ENCODE measurements around the gene TTYH3.
"Not testable (repeated sequence)": the region's sequence is repeated elsewhere in the genome, so short reads cannot be mapped to it uniquely, and the experiment has no call there.

TTYH3 gene

DNA sequence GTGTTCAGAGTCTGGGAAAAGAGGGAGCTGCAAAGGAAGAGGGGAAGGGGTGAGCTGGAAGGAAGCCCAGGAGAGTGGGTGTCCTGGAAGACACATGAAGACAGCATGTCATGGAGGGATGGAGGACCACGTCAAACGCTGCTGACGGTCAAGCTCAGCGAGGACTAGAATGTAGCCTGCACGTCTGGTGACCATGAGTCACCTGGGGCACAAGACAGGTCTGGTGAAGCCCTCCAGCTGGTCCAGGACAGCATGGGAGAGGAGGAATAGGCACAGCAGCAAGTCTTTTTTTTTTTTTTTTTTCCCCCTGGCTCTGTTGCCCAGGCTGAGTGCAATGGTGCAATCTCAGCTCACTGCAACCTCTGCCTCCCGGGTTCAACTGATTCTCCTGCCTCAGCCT lies 36.6 kb downstream of the TTYH3 start:
- DNase-seq: no peak

DNA sequence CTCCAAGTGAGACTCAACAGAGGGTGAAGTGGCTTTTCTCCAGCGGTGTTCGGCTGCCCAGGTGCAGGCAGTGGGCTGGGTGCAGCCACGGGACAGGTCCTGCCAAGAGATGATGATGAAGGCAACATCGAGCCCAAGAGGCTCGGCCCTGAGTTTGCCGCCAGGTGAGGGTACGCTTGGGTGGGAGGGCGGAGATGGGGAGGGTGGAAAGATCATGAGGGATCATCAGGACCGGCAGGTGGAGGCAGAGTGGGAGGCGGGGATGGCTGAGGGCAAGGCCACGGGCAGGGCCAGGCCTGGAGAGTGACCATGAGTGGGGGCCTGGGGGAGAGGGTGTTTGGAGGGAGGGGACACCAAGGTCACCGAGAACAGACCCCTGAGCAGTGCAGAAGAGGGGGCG lies 38.4 kb downstream of the TTYH3 start:
- DNase-seq: no peak

- peak; percentile 48 for DNase-seq
These were observed 39.1 kb downstream of the TTYH3 start for GRCh38 chr7:2670720-2671391.

DNA sequence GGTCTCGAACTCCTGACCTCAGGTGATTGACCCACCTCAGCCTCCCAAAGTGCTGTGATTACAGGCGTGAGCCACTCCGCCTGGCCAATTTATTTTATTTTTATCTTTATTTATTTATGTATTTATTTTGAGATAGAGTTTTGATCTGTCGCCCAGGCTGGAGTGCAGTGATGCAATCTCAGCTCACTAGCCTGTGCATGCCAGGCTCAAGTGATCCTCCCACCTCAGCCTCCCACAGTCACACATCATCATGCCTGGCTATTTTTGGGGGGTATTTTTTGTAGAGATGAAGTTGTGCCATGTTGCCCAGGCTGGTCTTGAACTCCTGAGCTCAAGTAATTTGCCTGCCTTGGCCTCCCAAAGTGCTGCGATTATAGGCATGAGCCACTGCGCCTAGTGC lies 41.4 kb downstream of the TTYH3 start:
- not testable (repeated sequence) for DNase-seq

DNA sequence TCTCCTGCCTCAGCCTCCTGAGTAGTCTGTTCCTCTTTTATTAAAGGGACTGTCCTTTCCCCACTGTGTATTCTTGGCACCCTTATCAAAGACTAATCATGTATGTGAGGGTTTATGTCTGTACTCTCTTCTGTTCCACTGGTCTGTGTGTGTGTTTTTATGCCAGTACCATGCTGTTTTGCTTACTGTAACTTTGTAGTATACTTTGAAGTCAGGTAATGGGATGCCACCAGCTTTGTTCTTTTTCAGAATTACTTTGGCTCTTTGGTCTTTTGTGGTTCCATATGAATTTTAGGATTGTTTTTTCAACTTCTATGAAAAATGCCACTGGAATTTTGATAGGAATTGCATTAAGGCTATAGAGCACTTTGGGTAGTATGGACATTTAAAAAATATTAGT lies 42.1 kb downstream of the TTYH3 start:
- no peak for DNase-seq

DNA sequence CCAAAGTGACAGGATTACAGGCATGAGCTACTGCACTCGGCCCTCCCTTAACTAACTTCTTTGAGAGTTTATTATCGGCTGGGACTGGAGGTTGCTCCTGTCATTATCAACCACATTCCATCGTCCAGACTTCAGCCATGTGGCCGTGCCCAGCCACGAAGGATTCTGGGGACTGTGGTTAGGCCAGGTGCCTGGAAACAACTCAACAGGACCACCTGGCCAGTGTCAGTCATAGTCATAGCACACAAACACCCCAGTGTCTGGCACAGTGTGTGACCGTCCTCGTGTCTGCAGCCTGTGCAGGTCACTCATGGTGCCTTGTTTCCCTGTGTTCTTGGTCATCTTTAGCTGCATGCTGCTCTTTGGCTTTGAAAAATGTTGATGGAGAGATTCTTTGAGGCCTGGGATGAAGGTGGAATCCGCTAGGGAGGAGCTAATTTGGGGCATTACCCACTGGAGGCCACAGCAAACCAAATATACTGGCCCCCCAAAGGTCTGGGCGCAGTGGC lies 43.5 kb downstream of the TTYH3 start:
- no peak for DNase-seq

DNA sequence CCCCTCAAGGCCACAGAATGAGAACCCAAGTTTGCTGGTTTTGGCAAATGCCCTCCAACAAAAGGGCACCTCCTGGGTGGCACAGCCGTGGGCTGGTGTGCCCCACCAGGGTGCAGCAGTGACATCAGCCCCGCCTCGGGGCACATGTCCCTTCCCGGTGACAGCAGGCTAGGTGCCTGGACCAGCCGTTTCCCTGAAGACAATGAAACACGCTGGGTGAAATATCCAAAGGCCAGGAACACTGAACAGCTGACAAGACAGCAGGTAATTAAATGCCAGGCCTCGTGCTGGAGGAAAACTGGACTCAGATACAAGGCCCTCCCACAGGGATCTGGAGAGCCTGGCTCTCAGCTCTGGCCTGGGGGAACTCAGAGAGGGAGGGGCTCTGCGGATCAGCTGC lies 44.8 kb downstream of the TTYH3 start:
- DNase-seq: not testable (repeated sequence)

- DNase-seq: not testable (repeated sequence)
These were observed 46.7 kb downstream of the TTYH3 start for GRCh38 chr7:2678454-2678853.

- not testable (repeated sequence) for DNase-seq
These were observed 47.6 kb downstream of the TTYH3 start for GRCh38 chr7:2679135-2680127.

DNA sequence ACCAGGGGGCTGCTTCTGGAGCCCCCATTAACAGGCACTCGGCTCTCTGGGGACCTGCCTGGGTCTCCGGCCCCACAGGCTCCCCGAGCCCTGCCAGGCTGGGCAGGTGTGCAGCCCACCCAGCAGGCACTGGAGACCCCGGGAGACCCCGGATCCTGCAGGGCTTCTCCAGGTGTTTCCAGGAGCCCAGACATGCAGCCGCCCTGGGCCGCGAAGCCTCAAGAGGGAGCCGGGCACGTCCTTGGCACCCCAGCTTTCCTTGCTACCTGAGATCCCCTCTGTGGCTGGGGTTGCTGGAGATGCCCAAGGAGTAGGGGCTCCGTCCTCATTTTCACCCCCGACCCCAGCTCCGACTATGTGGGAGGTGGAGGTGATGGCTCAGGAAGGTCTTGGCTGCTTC lies 48.5 kb downstream of the TTYH3 start:
- no peak for DNase-seq

GRCh38 chr7:2680792-2681490 lies 49.2 kb downstream of the TTYH3 start:
- DNase-seq: peak; percentile 48

DNA sequence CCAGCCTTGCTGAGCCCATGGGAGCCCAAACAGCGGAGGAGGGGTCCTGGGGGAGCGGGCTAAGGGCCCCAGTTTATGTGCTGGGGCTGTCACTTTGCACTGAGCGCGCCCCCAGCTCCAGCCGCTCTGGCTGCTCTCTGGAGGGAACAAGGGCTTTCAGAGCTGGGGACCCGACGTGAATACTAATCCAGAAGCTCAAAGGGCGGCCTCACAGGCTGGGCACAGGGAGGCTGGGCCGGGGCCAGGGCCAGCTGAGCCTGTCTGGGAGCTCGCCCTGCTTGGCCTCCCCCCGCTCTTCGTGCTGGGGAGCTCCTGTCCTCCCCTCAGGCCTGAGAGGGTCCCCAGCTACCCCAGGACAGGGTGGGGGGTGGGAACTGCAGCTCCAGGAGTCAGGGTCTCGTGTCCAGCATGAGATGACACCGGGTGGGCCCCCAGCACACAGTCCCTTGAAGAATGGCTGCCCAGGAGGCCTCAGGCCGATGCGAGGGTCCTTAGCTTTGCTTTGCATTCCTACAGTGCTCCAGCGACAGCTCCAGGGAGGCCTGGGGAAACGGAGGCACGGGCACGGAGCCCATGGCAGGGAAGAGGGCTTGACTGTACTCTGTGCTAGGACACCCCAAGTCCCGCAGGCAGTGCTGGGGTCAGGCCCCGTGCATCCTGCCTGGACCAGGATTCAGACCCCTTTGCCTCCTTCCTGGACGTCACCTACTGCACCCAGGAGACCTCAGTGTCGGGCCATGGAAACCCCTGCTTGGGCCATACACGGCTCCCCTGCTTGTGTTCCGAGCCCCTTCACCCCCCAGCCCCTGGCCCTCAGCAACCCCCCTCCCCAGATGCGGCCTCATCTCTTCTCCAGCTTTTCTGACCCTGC lies 50.4 kb downstream of the TTYH3 start:
- DNase-seq: no peak

DNA sequence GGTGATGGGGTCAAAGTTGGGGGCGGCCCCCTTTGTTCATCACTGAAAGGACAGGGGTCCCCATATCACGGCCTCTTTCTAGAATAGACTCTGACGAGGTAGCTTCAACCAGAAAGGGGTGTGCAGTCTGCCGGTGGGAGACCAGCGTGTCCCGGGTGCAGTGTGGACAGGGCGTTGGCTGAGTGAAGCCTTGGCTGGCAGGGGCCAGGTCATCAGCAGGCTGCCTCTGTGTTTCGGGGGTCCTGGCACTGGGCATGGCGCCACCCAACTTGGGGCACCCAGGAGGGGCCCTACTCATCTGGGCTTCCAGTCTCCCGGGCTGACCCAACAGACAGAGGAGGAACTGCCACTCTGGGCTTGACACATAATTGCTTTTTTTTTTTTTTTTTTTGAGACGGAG lies 52.7 kb downstream of the TTYH3 start:
- DNase-seq: no peak

DNA sequence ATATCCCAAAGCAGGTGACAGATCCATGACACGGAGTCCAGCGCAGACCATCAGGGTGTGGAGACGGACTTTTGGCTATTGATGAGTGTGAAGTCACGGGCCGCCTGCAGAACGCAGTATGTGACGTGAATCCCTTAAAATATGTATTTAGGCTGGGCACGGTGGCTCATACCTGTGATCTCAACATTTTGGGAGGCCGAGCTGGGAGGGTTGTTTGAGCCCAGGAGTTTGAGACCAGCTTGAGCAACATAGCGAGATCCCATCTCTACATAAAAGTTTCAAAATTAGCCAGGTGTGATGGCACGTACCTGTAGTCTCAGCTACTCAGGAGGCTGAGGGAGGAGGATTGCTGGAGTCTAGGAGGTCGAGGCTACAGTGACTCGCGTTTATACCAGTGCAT lies 54.3 kb downstream of the TTYH3 start:
- DNase-seq: no peak

- DNase-seq: no peak
These were observed 55.6 kb downstream of the TTYH3 start for GRCh38 chr7:2687338-2687869.

- no peak for DNase-seq
These were observed 56.1 kb downstream of the TTYH3 start, which contains the start of gene AMZ1 for GRCh38 chr7:2687881-2688318. Gene AMZ1, plus strand, starts transcription at chr7:2688202. Its CDS starts 12,250 bp downstream, at chr7:2700452.

- no peak for DNase-seq
These were observed 56.9 kb downstream of the TTYH3 start for GRCh38 chr7:2688409-2689342.

- no peak for DNase-seq
These were observed 57.6 kb downstream of the TTYH3 start for GRCh38 chr7:2689343-2689847.

GRCh38 chr7:2689951-2690705 lies 58.3 kb downstream of the TTYH3 start:
- DNase-seq: no peak

Measured in activated T-cell treated with anti-CD3 and anti-CD28 coated beads for 4 hours (primary cell).